Uterus (tissue), 4 donors: Measurements from ENCODE around the gene HOXC12. TPM values are rescaled to one million over a fixed set of nuclear protein-coding genes. Genes with fewer than 3 reads are reported as not detected.
A peak's percentile ranks its signal among the peaks of the same experiment; 100 is the strongest.

ENCODE experiments used
- DNase-seq, 2 donors: peaks; one replicate each; pipeline ENCODE4 v3.0.0-alpha.2; 2019 to 2020
- H3K27ac ChIP-seq, 2 donors: fragments of 200-600 bp; sonication (generic); 1 replicate in 1 of 2; 2 replicates in 1 of 2; pipeline ENCODE4 v1.5.1; 2016 to 2018
- H3K27me3 ChIP-seq, 2 donors: fragments of 200-600 bp; sonication (generic); one replicate each; pipeline ENCODE4 v1.5.1; 2018 to 2019; ENCODE audit warnings: control low read depth in 1 of 2
- H3K36me3 ChIP-seq, 2 donors: fragments of 200-600 bp; sonication (generic); one replicate each; pipeline ENCODE4 v1.5.1; 2019; ENCODE audit warnings: control low read depth in 1 of 2
- H3K4me1 ChIP-seq, 2 donors: fragments of 200-600 bp; sonication (generic); one replicate each; pipeline ENCODE4 v1.5.1; 2018 to 2019; ENCODE audit warnings: control low read depth in 1 of 2
- H3K4me3 ChIP-seq, 2 donors: fragments of 200-600 bp; sonication (generic); 1 replicate in 1 of 2; 2 replicates in 1 of 2; pipeline ENCODE4 v1.5.1; 2018 to 2019; ENCODE audit warnings: mild to moderate bottlenecking in 1 of 2
- H3K9me3 ChIP-seq, 2 donors: fragments of 200-600 bp; sonication (generic); one replicate each; pipeline ENCODE4 v1.5.1; 2019; ENCODE audit warnings: control low read depth in 1 of 2
- CTCF ChIP-seq, 4 experiments: fragments of 200-600 bp in 2 of 4; fragments of 450-650 bp in 2 of 4; sonication (generic) in 2 of 4; IDR thresholded peaks; one replicate each; pipeline ENCODE4 v1.5.1; 2016 to 2019; ENCODE audit warnings: antibody characterized with exemption in 4 of 4, mild to moderate bottlenecking in 2 of 4, moderate library complexity in 1 of 4
- POLR2A ChIP-seq, 2 donors: fragments of 450-650 bp; IDR thresholded peaks; one replicate each; pipeline ENCODE4 v1.6.1; 2016; ENCODE audit warnings: antibody characterized with exemption in 2 of 2, mild to moderate bottlenecking in 1 of 2, moderate library complexity in 1 of 2
- intact Hi-C: fragments of 100-400 bp; cut with DNase I; formaldehyde crosslinking; loops from one replicate; pipeline ENCODE4 v1.15.1; 2023; ENCODE audit warnings: low total_unique reads
- total RNA-seq, 4 donors: library from RNA; depleted of rRNA in 3 of 4; stranded (reverse); fragments of >200 nt in 3 of 4; gene quantifications; one replicate each; pipeline versions ENCODE4 v1.1.0 to v1.2.4, GENCODE V29; 2014 to 2023
- donor health status: DM: yes; HTN: yes; CAD: no.

Gene HOXC12
- total RNA-seq, 4 donors from 2014 or later, result not detected

DNA sequence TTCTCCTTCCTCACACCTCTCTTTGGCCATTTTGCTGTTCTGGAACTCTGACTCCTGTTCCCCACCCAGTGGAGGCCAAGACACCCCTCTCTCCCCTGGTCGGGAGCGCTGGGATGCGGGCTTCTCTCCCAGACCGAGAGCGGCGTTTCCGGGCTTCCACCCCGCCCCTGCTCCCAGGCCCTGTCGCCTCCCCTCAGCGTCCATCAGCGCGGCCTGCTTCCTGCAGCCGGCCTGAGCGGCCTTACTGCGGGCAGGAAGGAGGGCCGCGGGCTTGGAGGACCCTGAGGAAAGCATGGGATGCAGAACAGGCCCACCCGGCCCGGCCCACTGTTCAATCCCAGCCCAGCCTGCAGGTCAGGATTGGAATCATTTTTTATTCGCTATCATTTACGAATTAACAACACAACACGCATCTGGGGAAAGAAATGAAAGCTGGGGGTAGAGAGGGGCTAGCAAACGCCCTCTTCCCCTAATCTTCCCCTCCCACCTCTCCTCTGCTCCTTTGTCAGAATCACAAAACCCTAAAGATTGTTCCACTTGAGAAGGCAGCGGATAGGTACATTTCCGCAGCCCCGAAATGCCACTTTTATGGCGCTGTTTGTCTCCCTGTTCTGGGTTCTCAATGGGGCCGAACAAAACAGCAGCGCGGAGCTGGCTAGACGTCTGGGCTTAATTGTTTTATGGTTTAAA is 50.3 kb downstream of the HOXC12 start:
- Histone ChIP-seq H3K4me3 (no peak overlapping the region), H3K27me3 (peaks cover 17 to 36% of the 10 kb centered on the region in 2 donors), H3K36me3 (no peaks in the 10 kb centered on the region), H3K27ac (no peak overlapping the region), H3K4me1 (peaks cover 0 to 5% of the 10 kb centered on the region in 2 donors), H3K9me3 (no peaks in the 10 kb centered on the region)
- no peak for DNase-seq
- TF ChIP-seq CTCF (IDR thresholded peaks at IDR 0.05), result no peak
- TF ChIP-seq POLR2A (IDR thresholded peaks at IDR 0.05), result no peak
- intact Hi-C loops, result loop anchor here (5.0 kb wide), 1 partner anchor 187 kb away; no protein-coding TSS in a partner anchor

DNA sequence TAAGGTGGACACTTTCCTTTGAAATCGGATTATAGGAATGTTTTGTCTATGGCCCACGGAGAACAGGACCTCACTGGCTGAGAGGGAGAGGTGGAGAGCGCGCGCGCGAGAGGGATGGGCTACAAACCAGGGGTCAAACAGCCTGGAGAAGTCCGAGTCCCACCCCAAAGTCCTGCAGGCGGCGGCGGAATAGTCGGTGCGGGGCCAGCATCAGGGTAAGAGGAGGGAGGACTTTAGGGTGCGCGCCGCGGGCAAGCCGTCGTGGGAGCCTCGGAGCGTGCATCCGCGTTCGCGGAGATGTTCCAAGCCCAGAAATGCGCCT is 50.8 kb downstream of the HOXC12 start:
- TF ChIP-seq CTCF (IDR thresholded peaks at IDR 0.05), result no peak
- DNase-seq, result no peak
- no peaks in the 10 kb centered on the region for H3K36me3 ChIP-seq
- no peaks in the 10 kb centered on the region for H3K9me3 ChIP-seq
- peaks cover 0 to under 1% of the 10 kb centered on the region in 2 donors for H3K4me1 ChIP-seq
- intact Hi-C loops, result loop anchor here (5.0 kb wide), 1 partner anchor 187 kb away; no protein-coding TSS in a partner anchor
- no peak overlapping the region for H3K4me3 ChIP-seq
- H3K27me3 ChIP-seq, result peaks cover 12 to 33% of the 10 kb centered on the region in 2 donors
- H3K27ac ChIP-seq, result no peak overlapping the region

- intact Hi-C loops, result loop anchor here (5.0 kb wide), 1 partner anchor 186 kb away; no protein-coding TSS in a partner anchor
- peak; percentile 91 to 96 (median 94) for TF ChIP-seq CTCF (IDR thresholded peaks at IDR 0.05)
- no peak for TF ChIP-seq POLR2A (IDR thresholded peaks at IDR 0.05)
- H3K4me3 ChIP-seq, result peak overlapping the region in 1 of 2 donors; percentile 14
- DNase-seq, result peak; percentile 87 to 92
- no peaks in the 10 kb centered on the region for H3K4me1 ChIP-seq
- H3K36me3 ChIP-seq, result no peaks in the 10 kb centered on the region
- peaks cover 9 to 33% of the 10 kb centered on the region in 2 donors for H3K27me3 ChIP-seq
- no peak overlapping the region for H3K27ac ChIP-seq
- no peaks in the 10 kb centered on the region for H3K9me3 ChIP-seq
These were observed 51.3 kb downstream of the HOXC12 start for GRCh38 chr12:54005853-54006558.

DNA sequence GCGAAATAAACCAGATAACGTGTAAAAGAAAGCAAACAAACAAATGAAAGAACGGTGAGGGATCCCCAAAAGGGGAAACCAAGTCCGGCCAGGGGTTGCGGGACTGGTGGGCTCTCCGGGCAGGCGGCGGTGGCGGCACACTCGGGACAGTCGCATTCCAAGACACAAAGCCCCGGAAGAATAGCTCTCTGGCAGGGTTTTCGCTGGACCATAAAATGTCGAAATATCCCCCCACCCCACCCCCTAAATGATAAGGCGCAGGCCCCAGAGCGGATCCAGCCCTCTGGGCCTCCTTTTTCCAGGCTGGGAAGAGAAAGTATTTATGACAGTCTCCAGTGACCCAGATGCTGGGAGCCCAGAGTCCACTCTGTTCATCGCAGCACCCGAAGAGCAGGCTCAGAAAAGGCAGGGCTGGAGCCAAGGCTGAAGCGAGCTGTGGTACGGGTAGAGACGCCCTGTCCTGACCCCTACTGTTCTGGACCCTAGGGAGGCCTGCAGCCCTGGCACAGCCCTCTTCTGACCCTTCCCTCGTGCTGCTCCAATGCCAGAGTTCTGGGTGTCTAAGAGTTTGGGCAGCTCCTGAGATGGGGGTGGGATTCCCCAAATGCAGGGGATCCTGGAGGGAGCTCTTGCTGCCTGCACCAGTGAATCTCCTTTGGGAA is 52.0 kb downstream of the HOXC12 start:
- intact Hi-C loops, result loop anchor here (5.0 kb wide), 1 partner anchor 186 kb away; no protein-coding TSS in a partner anchor
- Histone ChIP-seq H3K9me3 (no peaks in the 10 kb centered on the region), H3K4me1 (no peaks in the 10 kb centered on the region), H3K27me3 (peaks cover 6 to 38% of the 10 kb centered on the region in 2 donors), H3K36me3 (no peaks in the 10 kb centered on the region), H3K27ac (no peak overlapping the region), H3K4me3 (peak overlapping the region in 1 of 2 donors; percentile 14)
- no peak for TF ChIP-seq POLR2A (IDR thresholded peaks at IDR 0.05)
- no peak for TF ChIP-seq CTCF (IDR thresholded peaks at IDR 0.05)
- DNase-seq, result no peak
